Lung (tissue), 12 donors: Measurements from ENCODE around the gene NRXN2. TPM values are rescaled to one million over a fixed set of nuclear protein-coding genes. Genes with fewer than 3 reads are reported as not detected.
A peak's percentile ranks its signal among the peaks of the same experiment; 100 is the strongest.

Source experiments
- ATAC-seq: fragments of 200-7000 bp; cut with Tn5 transposase; one replicate; pipeline ENCODE4 v1.9.1; 2020; ENCODE audit warnings: moderate number of reproducible peaks; ENCODE audit not compliant: insufficient read depth, low FRiP score
- DNase-seq, 3 donors: peaks; one replicate each; pipeline ENCODE4 v3.0.0-alpha.2; 2013 to 2017
- H3K27ac ChIP-seq, 2 donors: one replicate each; pipeline ENCODE4 v1.5.1; 2013; ENCODE audit warnings: mild to moderate bottlenecking in 2 of 2, moderate library complexity in 2 of 2, control low read depth in 1 of 2, inconsistent platforms in 1 of 2, low read depth in 1 of 2, low read length in 1 of 2
- H3K27me3 ChIP-seq, 3 donors: one replicate each; pipeline ENCODE4 v1.5.1; 2013; ENCODE audit warnings: low read length in 2 of 3; ENCODE audit not compliant: control insufficient read depth in 3 of 3, insufficient read depth in 3 of 3
- H3K36me3 ChIP-seq, 4 donors: one replicate each; pipeline ENCODE4 v1.5.1; 2013; ENCODE audit warnings: low read length in 4 of 4, mild to moderate bottlenecking in 1 of 4, moderate library complexity in 1 of 4; ENCODE audit not compliant: control insufficient read depth in 4 of 4, insufficient read depth in 4 of 4
- H3K4me1 ChIP-seq, 5 donors: one replicate each; pipeline ENCODE4 v1.5.1; 2013; ENCODE audit warnings: low read length in 5 of 5, mild to moderate bottlenecking in 2 of 5, moderate library complexity in 1 of 5; ENCODE audit not compliant: control insufficient read depth in 5 of 5, insufficient read depth in 5 of 5
- H3K4me3 ChIP-seq: one replicate; pipeline ENCODE4 v1.5.1; 2013; ENCODE audit warnings: mild to moderate bottlenecking, control low read depth, moderate library complexity
- H3K9ac ChIP-seq, 2 donors: one replicate each; pipeline ENCODE4 v1.5.1; 2013; ENCODE audit warnings: low read length in 2 of 2, control low read depth in 1 of 2; ENCODE audit not compliant: insufficient read depth in 1 of 2
- H3K9me3 ChIP-seq, 4 donors: one replicate each; pipeline ENCODE4 v1.5.1; 2013; ENCODE audit warnings: low read length in 3 of 4, mild to moderate bottlenecking in 1 of 4, moderate library complexity in 1 of 4; ENCODE audit not compliant: control insufficient read depth in 4 of 4, insufficient read depth in 3 of 4
- CTCF ChIP-seq: IDR thresholded peaks from 2 replicates; pipeline ENCODE4 v1.5.1; 2012; ENCODE audit warnings: mild to moderate bottlenecking; ENCODE audit errors: control extremely low read depth, extremely low read depth
- WGBS, 2 donors: extraction: QIAGEN DNeasy Blood & Tissue Kit; methylation state at CpG; one replicate each; pipeline ENCODE4 v1.1.7; 2013; 5-methylcytosine and 5-hydroxymethylcytosine counted together
- polyA plus RNA-seq, 2 donors: library from polyadenylated mRNA; stranded (reverse); fragments of 200-250 nt; gene quantifications; one replicate each; pipeline ENCODE4 v1.2.1, GENCODE V29; 2013
- total RNA-seq, 2 donors: library from RNA; depleted of rRNA in 1 of 2; stranded (reverse); fragments of >200 nt in 1 of 2; gene quantifications; one replicate each; pipeline ENCODE4 v1.2.1, GENCODE V29; 2014 to 2021
- donor health status: control.
- donor health status: control.
- donor health status: Bipolar disorder and iron deficiency.
- donor health status: healthy.
- donor health status: DM: yes; HTN: yes; CAD: no.

Gene NRXN2
- total and polyA plus RNA-seq, 4 donors: 0.39 to 6.6 (median 1.1) TPM

- H3K36me3 ChIP-seq: peaks cover 0 to 4% (median 0%) of the 10 kb centered on the region in 4 donors
- H3K4me1 ChIP-seq: peaks cover 0 to 4% (median 0%) of the 10 kb centered on the region in 5 donors
- no peak overlapping the region for H3K9ac ChIP-seq
- H3K9me3 ChIP-seq: no peaks in the 10 kb centered on the region
- H3K4me3 ChIP-seq: no peak overlapping the region
- H3K27ac ChIP-seq: no peak overlapping the region
- TF ChIP-seq CTCF: no peak
- DNase-seq (peak; percentile 22 to 61 (median 26)), ATAC-seq (no peak)
- peaks cover 0 to 18% (median 2%) of the 10 kb centered on the region in 3 donors for H3K27me3 ChIP-seq
- 58 to 63% methylated on average over 21 of the region's 21 CpGs for WGBS, 2 donors
Observed at GRCh38 chr11:64729851-64730382, 6.9 kb upstream of the NRXN2 start.

GRCh38 chr11:64728757-64729365 is 5.9 kb upstream of the NRXN2 start:
- H3K36me3 ChIP-seq: peaks cover 0 to 2% (median 0%) of the 10 kb centered on the region in 4 donors
- TF ChIP-seq CTCF: no peak
- DNase-seq: no peak
- no peaks in the 10 kb centered on the region for H3K9me3 ChIP-seq
- H3K4me1 ChIP-seq: peaks cover 0 to 4% (median 0%) of the 10 kb centered on the region in 5 donors
- WGBS, 2 donors: 94 to 97% methylated on average over 11 of the region's 11 CpGs
- no peak overlapping the region for H3K9ac ChIP-seq
- ATAC-seq: no peak
- H3K4me3 ChIP-seq: no peak overlapping the region
- H3K27ac ChIP-seq: no peak overlapping the region
- peaks cover 0 to 23% (median 4%) of the 10 kb centered on the region in 3 donors for H3K27me3 ChIP-seq

- Histone ChIP-seq H3K9ac (no peak overlapping the region), H3K4me3 (no peak overlapping the region), H3K36me3 (no peaks in the 10 kb centered on the region), H3K9me3 (no peaks in the 10 kb centered on the region), H3K27ac (no peak overlapping the region), H3K4me1 (peaks cover 0 to 4% (median 0%) of the 10 kb centered on the region in 5 donors), H3K27me3 (peaks cover 0 to 28% (median 10%) of the 10 kb centered on the region in 3 donors)
- ATAC-seq (no peak), DNase-seq (no peak)
- 73 to 85% methylated on average over 7 of the region's 7 CpGs for WGBS, 2 donors
- TF ChIP-seq CTCF: no peak
Observed at GRCh38 chr11:64726867-64727530, 4.0 kb upstream of the NRXN2 start.
